K562 (cell line): ENCODE results near the gene TRAPPC8. TPM values are rescaled to one million over a fixed set of nuclear protein-coding genes. Genes with fewer than 3 reads are reported as not detected.
"Not testable (repeated sequence)": the region's sequence is repeated elsewhere in the genome, so short reads cannot be mapped to it uniquely, and the experiment has no call there.

Source experiments
- ATAC-seq: fragments of 200-7000 bp; cut with Tn5 transposase; 3 replicates; pipeline ENCODE4 v1.9.1; 2020; ENCODE audit warnings: moderate library complexity
- BruUV-seq: library from RNA; stranded (reverse); fragments of 400-500 nt; replicated peaks from 2 replicates; lab custom pipeline; 2021; lab: Mats Ljungman, UMichigan
- CTCF ChIA-PET: fragments of 300-600 bp; formaldehyde crosslinking; extraction: SDS; loops from one replicate; lab custom pipeline; 2021; ENCODE audit warnings: low intra/inter-chr PET ratio; lab: Yijun Ruan, JAX
- POLR2A ChIA-PET: fragments of 300-600, 350-650 bp; sonication (Branson Sonifier 250); formaldehyde crosslinking; extraction: SDS; loops from one replicate; lab custom pipeline; 2021; ENCODE audit warnings: antibody characterized with exemption, inconsistent platforms; lab: Yijun Ruan, JAX
- DNase-seq, 4 experiments: peaks; one replicate each; pipeline versions ENCODE4 v3.0.0 to v3.0.0-alpha.2; 2011 to 2018; ENCODE audit warnings: low spot score in 3 of 4, mixed read lengths in 3 of 4; ENCODE audit errors: extremely low read depth in 1 of 4
- FAIRE-seq: peaks from 2 replicates; lab custom pipeline; 2011; peaks lifted over from hg19 to GRCh38; lab: Jason Lieb, UNC
- H2AFZ ChIP-seq: 2 replicates; pipeline ENCODE4 v1.6.0; 2011; ENCODE audit warnings: low read depth, low read length, control low read depth, inconsistent platforms
- H3K27ac ChIP-seq: fragments of 200-600 bp; 3 replicates; pipeline ENCODE4 v1.8.0; 2011; ENCODE audit warnings: low read depth, mild to moderate bottlenecking, control low read depth, inconsistent platforms, low read length, moderate library complexity, mixed read lengths; ENCODE audit errors: extremely low read depth
- H3K27me3 ChIP-seq, 2 experiments: fragments of 300-600 bp in 1 of 2; 2 replicates in 1 of 2; 3 replicates in 1 of 2; pipeline versions ENCODE4 v1.6.0 to v1.8.0; 2011; ENCODE audit warnings: inconsistent platforms in 2 of 2, low read length in 2 of 2, mild to moderate bottlenecking in 1 of 2, mixed read lengths in 1 of 2, moderate library complexity in 1 of 2; ENCODE audit not compliant: control insufficient read depth in 2 of 2, insufficient read depth in 2 of 2
- H3K36me3 ChIP-seq: fragments of 300-600 bp; 3 replicates; pipeline ENCODE4 v1.8.0; 2011; ENCODE audit warnings: mild to moderate bottlenecking, low read length, inconsistent platforms; ENCODE audit not compliant: control insufficient read depth, insufficient read depth
- H3K4me1 ChIP-seq, 2 experiments: fragments of 200-600 bp in 1 of 2; replicated peaks in 1 of 2; 2 replicates in 1 of 2; 3 replicates in 1 of 2; pipeline versions ENCODE4 v1.5.1 to v1.8.0; 2011; ENCODE audit warnings: inconsistent platforms in 2 of 2, low read length in 2 of 2, mild to moderate bottlenecking in 1 of 2, mixed read lengths in 1 of 2, moderate library complexity in 1 of 2; ENCODE audit not compliant: control insufficient read depth in 2 of 2, insufficient read depth in 2 of 2
- H3K4me2 ChIP-seq: 2 replicates; pipeline ENCODE4 v1.6.1; 2011; ENCODE audit warnings: low read length, control low read depth, inconsistent platforms, mixed read lengths; ENCODE audit not compliant: insufficient read depth
- H3K4me3 ChIP-seq: fragments of 200-600 bp; sonication (generic), shearing (Covaris generic); 2 replicates; pipeline ENCODE4 v1.5.1; 2016; ENCODE audit warnings: control low read depth, inconsistent platforms
- H3K79me2 ChIP-seq: fragments of 200-600 bp; 3 replicates; pipeline ENCODE4 v1.8.0; 2011; ENCODE audit warnings: low read length, inconsistent platforms; ENCODE audit not compliant: control insufficient read depth, insufficient read depth
- H3K9ac ChIP-seq, 2 experiments: 2 replicates each; pipeline versions ENCODE4 v1.6.0 to v1.6.1; 2011; ENCODE audit warnings: low read depth in 2 of 2, low read length in 2 of 2, control low read depth in 1 of 2, inconsistent platforms in 1 of 2, mild to moderate bottlenecking in 1 of 2, mixed read lengths in 1 of 2; ENCODE audit not compliant: insufficient read depth in 1 of 2
- H3K9me1 ChIP-seq: one replicate; pipeline ENCODE4 v1.6.0; 2011; ENCODE audit warnings: inconsistent platforms, mild to moderate bottlenecking, low read length, moderate library complexity; ENCODE audit not compliant: control insufficient read depth, insufficient read depth
- H3K9me3 ChIP-seq: replicated peaks from 2 replicates; pipeline ENCODE4 v1.5.1; 2011; ENCODE audit warnings: low read depth, low read length, inconsistent platforms; ENCODE audit not compliant: control insufficient read depth, insufficient read depth
- H4K20me1 ChIP-seq: replicated peaks from 2 replicates; pipeline ENCODE4 v1.6.1; 2011; ENCODE audit warnings: low read length, inconsistent platforms, mixed read lengths; ENCODE audit not compliant: control insufficient read depth, insufficient read depth
- CEBPB ChIP-seq: fragments of 450-650 bp; IDR thresholded peaks from 2 replicates; pipeline ENCODE4 v1.6.1; 2016; ENCODE audit warnings: missing genetic modification characterization, missing compliant biosample characterization
- CEBPG ChIP-seq, 3 experiments: fragments of 200-800 bp in 1 of 3; sonication (Bioruptor generic) in 1 of 3; sonication (generic) in 1 of 3; formaldehyde crosslinking in 1 of 3; IDR thresholded peaks in 2 of 3; conservative IDR thresholded peaks in 1 of 3; 2 replicates each; pipeline versions ENCODE4 v1.6.1 to v1.8.0; 2016 to 2022; ENCODE audit warnings: missing compliant biosample characterization in 2 of 3, missing genetic modification characterization in 2 of 3, mild to moderate bottlenecking in 1 of 3, missing genetic modification reagents in 1 of 3
- RBM39 ChIP-seq: fragments of 200-400 bp; formaldehyde crosslinking; optimal IDR thresholded peaks from 2 replicates; pipeline ENCODE3; 2018; ENCODE audit warnings: low read depth, low read length
- SPI1 ChIP-seq: IDR thresholded peaks from 2 replicates; pipeline ENCODE4 v1.6.1; 2011; ENCODE audit warnings: low read depth, low read length, control low read depth, borderline replicate concordance
- WGBS: fragments of 100-300 bp; shearing (Covaris generic); methylation state at CpG from one replicate; pipeline ENCODE4 v1.1.6; 2016; ENCODE audit warnings: low coverage, mixed read lengths; ENCODE audit not compliant: insufficient coverage; ENCODE audit errors: missing lambda C conversion rate; 5-methylcytosine and 5-hydroxymethylcytosine counted together
- in situ Hi-C: fragments of 300-500 bp; cut with MboI; formaldehyde crosslinking; loops from 4 replicates; pipeline ENCODE4 v1.15.0; 2018; ENCODE audit warnings: inconsistent platforms, mixed read lengths
- intact Hi-C: fragments of 100-400 bp; cut with micrococcal nuclease; formaldehyde crosslinking; loops from 2 replicates; pipeline ENCODE4 v1.14.2; 2022
- polyA plus RNA-seq, 8 experiments: library from polyadenylated mRNA; depleted of rRNA in 4 of 8; stranded (reverse) in 5 of 8; unstranded in 3 of 8; fragments of >200 nt; fragmentation: Nextera tagmentation in 2 of 8; fragmentation: Illumina TruSeq in 1 of 8; extraction: Ambion mirVana in 2 of 8; extraction: Trizol in 1 of 8; gene quantifications; 2 replicates each; pipeline versions ENCODE4 v1.2.1 to v1.2.3, GENCODE V29; 2011 to 2014; ENCODE audit warnings: inconsistent platforms in 1 of 8, missing spikeins in 1 of 8
- total RNA-seq, 7 experiments: library from RNA; depleted of rRNA in 6 of 7; stranded (reverse); fragments of >200 nt in 6 of 7; fragmentation: Illumina TruSeq in 2 of 7; extraction: Trizol in 2 of 7; gene quantifications; 2 replicates each; pipeline versions ENCODE4 v1.2.1 to v1.2.3, GENCODE V29; 2011 to 2021; ENCODE audit warnings: low replicate concordance in 1 of 7
- TF ChIP-seq, protein P1 (sequence below): fragments of 450-650 bp; IDR thresholded peaks from 2 replicates; pipeline ENCODE4 v1.6.1; 2016; ENCODE audit warnings: missing biosample characterization, missing genetic modification characterization

Gene TRAPPC8
- total and polyA plus RNA-seq, 9 of the 15 experiments (the other 6 are each of a cell fraction or from before 2014, with no cell fraction given), result 20.1 to 111 (median 35.6) TPM

DNA sequence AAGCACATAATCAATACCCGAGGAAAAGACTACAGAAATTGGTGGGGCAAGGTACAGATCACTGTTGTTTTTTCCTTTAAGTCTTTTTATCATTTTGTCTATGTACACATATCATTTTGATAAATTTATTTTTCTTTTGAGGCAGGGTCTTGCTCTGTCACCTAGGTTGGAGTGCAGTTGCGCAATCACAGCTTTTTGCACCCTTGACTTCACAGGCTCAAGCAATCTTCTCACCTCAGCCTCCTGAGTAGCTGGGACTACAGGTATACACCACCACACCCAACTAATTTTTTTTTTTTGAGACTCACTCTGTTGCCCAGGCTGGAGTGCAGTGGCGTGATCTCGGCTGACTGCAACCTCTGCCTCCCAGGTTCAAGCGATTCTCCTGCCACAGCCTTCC is 15.9 kb downstream of the TRAPPC8 start:
- POLR2A ChIA-PET, H3K4me3 ChIP-seq, H3K27ac ChIP-seq: not testable (repeated sequence)

DNA sequence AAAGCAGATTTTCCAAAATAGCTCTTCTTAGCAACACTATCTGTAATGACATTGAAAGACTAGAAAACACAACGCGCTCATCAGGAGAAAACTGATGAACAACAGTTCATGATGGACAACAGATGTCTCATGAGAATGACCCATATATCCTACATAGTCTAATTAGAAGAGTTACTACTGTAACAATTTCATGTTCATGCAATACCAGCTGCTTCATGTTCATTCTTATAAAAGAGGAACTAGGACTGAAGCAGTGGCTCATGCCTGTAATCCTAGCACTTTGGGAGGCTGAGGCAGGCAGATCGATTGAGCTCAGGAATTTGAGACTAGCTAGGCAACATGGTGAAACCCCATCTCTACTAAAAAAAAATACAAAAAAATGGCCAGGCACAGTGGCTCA is 22.7 kb downstream of the TRAPPC8 start:
- POLR2A ChIA-PET, result interaction anchor here (0.7 to 2.6 kb wide), 2 partner anchors 14 to 22 kb away, joined by 3 to 9 read pairs; partner anchors contain the start of gene TRAPPC8
- CTCF ChIA-PET, result no interaction called here
- ATAC-seq (no peak), DNase-seq (no peak), FAIRE-seq (no peak)
- BruUV-seq, result no TSS peak
- in situ Hi-C loops (no loop called here), intact Hi-C loops (no loop called here)
- Histone ChIP-seq H3K9ac (no peak overlapping the region), H3K9me1 (no peaks in the 10 kb centered on the region), H3K27me3 (no peaks in the 10 kb centered on the region), H3K9me3 (no peaks in the 10 kb centered on the region), H3K4me3 (no peak overlapping the region), H3K4me1 (no peaks in the 10 kb centered on the region; a peak in 1 of 5 replicates), H4K20me1 (no peaks in the 10 kb centered on the region), H2AFZ (no peak overlapping the region), H3K4me2 (no peak overlapping the region), H3K36me3 (peaks cover 61% of the 10 kb centered on the region), H3K27ac (no peak overlapping the region), H3K79me2 (peaks cover 31% of the 10 kb centered on the region; the same call in 2 of the 3 replicates)
- WGBS, result 93% methylated on average over 3 of the region's 3 CpGs
- TF ChIP-seq SPI1 (0 out of 2 replicates have a peak, but pooled peaks have one; percentile 6), RBM39 (no peak)

More for the DNA sequence above, 15.9 kb downstream of the TRAPPC8 start:
- FAIRE-seq, H3K9me3 ChIP-seq, H2AFZ ChIP-seq, ATAC-seq, in situ Hi-C loops, DNase-seq, H3K9me1 ChIP-seq, H3K27me3 ChIP-seq, H4K20me1 ChIP-seq, H3K4me2 ChIP-seq, H3K9ac ChIP-seq, H3K4me1 ChIP-seq, CTCF ChIA-PET, BruUV-seq, intact Hi-C loops: not testable (repeated sequence)
- Histone ChIP-seq H3K79me2 (peaks cover 34% of the 10 kb centered on the region; the same call in 2 of the 3 replicates), H3K36me3 (peaks cover 63% of the 10 kb centered on the region)
- TF ChIP-seq CEBPG (CRISPR knock-in tag; IDR thresholded peaks at IDR 0.05) (peak; percentile 54; the same call in 1 of the 2 replicates), CEBPG (tag; conservative IDR thresholded peaks at IDR 0.05 in 1 of 2, IDR thresholded peaks at IDR 0.05 in 1 of 2) (peak; percentile 76 to 99), CEBPB (tag) (peak; percentile 96)
- TF ChIP-seq, protein P1, sequence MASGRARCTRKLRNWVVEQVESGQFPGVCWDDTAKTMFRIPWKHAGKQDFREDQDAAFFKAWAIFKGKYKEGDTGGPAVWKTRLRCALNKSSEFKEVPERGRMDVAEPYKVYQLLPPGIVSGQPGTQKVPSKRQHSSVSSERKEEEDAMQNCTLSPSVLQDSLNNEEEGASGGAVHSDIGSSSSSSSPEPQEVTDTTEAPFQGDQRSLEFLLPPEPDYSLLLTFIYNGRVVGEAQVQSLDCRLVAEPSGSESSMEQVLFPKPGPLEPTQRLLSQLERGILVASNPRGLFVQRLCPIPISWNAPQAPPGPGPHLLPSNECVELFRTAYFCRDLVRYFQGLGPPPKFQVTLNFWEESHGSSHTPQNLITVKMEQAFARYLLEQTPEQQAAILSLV (tag), result peak; percentile 75
- WGBS, result 96% methylated on average over 5 of the region's 5 CpGs

DNA sequence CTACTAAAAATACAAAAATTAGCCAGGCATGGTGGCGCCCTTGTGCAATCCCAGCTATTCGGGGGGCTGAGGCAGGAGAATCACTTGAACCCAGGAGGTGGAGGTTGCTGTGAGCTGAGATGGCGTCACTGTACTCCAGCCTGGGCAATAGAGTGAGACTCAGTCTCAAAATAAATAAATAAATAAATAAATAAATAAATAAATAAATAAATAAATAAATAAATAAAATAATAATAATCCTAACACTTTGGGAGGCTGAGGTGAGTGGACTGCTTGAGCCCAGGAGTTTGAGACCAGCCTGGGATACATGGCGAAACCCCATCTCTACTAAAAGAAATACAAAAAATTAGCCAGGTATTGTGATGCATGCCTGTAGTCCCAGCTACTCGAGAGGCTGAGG is 23.6 kb downstream of the TRAPPC8 start:
- H3K27ac ChIP-seq, FAIRE-seq, BruUV-seq, H2AFZ ChIP-seq, in situ Hi-C loops, H3K4me2 ChIP-seq, H3K4me3 ChIP-seq, H4K20me1 ChIP-seq, CTCF ChIA-PET, H3K9ac ChIP-seq, H3K9me1 ChIP-seq, ATAC-seq, H3K9me3 ChIP-seq, H3K4me1 ChIP-seq, H3K27me3 ChIP-seq, DNase-seq: not testable (repeated sequence)
- intact Hi-C loops, result loop anchor here (10.0 kb wide), 1 partner anchor 55 kb away; no protein-coding TSS in a partner anchor
- Histone ChIP-seq H3K79me2 (peaks cover 26% of the 10 kb centered on the region; the same call in 2 of the 3 replicates), H3K36me3 (peaks cover 67% of the 10 kb centered on the region)
- 98% methylated on average over 5 of the region's 5 CpGs for WGBS
- POLR2A ChIA-PET, result interaction anchor here (2.6 kb wide), 1 partner anchor 23 kb away, joined by 9 read pairs; the partner anchor contains the start of gene TRAPPC8
